Hematopoietic multipotent progenitor cell treated with erythropoietin and hydrocortisone succinate and interleukin-3 and kit ligand, for 6 days (in vitro differentiated cells): ENCODE data around the gene AFP.

ENCODE experiments used
- DNase-seq: peaks from one replicate; pipeline ENCODE4 v3.0.0-alpha.2; 2015

The AFP gene

DNA sequence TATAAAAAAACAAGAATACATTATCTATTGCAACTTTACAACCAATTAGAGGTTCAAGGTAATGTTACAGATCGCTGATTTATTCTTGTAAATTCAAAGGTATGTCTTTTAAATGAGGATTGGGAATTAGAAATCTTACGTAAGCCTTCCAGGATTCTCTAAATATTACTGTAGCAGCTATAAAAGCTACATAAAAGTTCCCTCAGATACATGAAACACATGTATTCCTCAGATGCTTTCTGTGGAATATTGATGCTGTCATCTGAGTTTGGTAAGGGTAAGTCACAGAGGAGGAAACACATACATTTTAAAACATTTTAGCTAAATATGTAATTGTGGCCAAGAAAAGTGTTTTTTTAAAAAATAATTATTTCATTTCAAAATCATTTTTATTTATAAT, 3.4 kb downstream of the AFP start:
- DNase-seq: no peak

DNA sequence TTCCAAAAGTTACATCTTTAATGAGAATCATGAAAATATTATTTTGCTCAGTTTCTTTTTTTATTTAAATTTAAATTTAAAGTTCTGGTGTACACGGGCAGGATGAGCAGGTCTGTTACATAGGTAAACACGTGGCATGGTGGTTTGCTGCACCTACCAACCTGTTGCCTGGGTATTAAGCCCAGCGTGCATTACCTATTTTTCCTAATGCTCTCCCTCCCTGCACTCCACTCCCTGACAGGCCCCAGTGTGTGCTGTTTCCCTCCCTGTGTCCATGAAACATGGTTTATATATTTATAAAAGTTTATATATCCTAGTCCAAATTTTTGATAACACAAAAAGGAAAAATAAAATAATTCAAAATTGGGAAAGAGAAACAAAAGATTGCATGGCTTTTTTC, 4.0 kb downstream of the AFP start:
- DNase-seq: no peak

DNA sequence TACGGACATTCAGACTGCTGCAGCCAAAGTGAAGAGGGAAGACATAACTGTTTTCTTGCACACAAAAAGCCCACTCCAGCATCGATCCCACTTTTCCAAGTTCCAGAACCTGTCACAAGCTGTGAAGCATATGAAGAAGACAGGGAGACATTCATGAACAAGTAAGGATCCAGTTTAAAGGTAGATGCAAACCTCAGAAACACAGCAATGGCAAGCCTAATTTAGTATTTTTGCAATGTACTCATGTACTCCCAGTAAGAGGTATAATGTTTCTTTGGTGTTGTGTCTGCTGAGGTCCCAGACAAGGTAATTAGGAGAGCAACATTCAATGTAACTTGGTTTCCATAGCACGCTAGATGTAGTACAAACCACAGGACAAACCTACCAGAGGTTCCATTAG, 4.6 kb downstream of the AFP start:
- DNase-seq: no peak

DNA sequence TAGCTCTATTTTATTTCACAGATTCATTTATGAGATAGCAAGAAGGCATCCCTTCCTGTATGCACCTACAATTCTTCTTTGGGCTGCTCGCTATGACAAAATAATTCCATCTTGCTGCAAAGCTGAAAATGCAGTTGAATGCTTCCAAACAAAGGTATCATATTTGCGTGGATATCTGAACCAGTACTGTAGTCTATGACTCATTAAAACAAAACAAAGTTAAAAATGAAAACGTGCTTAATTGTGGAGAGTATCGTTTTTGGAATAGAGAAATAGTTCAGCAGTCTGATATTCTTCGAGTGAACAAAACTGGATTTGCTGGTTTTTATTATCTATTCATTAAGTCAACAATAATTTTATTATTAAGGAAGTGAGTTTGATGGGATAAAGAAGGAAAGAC, 6.3 kb downstream of the AFP start:
- no peak for DNase-seq

DNA sequence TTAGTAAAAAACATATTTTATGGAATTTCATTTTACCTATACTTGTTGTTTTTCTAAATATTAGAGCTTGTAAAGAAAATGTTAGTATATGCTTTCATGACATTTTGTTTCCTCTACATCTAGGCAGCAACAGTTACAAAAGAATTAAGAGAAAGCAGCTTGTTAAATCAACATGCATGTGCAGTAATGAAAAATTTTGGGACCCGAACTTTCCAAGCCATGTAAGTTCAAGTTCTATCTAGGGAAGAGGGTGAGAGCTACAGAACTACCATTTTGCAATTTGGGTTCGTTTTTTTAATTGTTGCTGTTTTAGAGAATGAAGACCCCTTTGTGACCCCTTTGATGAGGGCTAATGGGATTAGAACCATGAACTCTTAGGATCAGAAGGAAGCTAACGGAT, 7.2 kb downstream of the AFP start:
- no peak for DNase-seq

DNA sequence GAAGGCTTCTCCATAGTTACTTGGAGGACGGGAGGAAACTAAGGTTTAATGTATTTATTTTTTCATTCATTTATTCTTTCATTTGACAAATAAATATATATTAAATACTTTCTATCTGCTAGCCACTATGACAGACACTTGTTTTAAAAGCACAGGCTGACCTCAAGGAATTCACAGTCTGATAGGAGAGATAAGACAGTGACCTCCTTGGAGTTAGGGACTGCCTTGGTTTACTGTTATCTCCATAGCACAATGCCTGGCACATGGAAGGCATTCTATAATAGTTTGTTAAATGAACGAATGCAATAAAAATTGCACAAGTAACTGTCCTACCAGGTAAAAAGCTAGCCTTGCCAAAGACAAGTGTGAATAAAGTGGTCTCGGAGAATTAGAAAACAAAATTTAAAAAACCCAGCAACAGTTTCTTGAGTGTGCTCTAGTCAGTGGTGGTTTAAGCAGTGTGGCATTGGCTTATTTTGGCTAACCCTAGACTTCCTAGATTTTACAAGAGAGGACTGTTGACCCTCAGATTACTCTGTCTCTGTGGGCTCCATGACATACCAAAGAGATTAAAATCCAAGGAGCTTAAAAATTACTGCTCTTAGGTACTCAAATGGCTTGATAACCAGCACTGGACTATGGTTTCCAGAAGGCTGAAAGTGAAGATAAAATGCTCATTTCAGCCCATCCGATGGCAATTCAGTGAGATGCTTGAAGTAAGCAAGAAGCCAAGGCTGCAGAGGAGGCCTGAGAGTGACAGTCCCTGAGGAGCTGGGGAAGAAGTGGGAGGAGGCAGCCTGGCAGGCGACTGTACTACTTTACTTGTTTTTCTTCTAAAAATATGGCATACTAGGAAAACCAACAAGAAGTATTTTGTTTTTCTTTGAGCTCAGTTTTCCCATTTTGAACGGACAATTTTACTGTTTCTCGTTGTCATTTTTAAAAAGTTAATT, 9.6 kb downstream of the AFP start:
- DNase-seq: no peak

DNA sequence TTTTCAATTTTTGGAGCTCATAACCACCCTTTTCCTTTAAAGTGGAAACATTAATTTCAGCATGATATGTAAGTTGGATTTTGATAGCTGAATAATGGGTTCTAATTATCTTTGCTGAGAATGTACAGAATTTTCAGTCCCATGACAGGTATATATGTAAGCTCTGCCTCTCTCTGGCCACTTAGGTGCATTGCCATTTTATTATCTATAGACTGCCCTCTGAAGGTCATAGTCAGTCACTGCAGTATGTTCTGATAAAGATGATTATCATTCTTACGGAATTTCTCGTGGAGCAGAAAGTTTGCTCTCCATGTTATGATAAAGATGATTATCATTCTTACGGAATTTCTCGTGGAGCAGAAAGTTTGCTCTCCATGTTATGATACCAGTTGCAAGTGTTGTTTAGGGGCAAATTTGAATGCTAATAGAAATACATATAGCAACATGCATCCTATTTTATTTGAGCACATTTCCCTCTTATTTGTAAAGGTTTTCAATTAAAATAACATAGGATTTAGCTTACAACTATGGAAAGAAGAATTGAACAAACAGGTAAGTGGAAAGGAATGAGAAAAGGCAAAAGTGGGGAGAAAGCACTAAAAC, 10.4 kb downstream of the AFP start:
- DNase-seq: peak; percentile 88

DNA sequence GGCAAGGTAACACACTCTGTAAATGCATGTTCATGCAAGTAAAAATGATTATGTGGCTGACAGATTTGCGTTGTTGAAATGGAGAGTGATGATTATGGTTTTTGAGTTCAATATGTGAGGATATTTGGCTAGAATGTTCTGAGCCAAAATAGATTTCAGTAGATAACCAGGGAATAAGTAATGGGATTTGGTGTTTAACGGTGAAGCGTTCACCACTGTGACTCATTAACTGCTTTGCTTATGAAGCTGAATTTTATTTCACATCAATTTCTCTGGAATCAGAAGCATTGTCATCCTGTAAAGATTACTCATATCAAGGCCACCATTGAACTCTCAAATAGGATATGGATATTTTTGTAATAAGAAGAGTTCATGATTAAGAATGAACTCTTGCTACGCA, 11.7 kb downstream of the AFP start:
- DNase-seq: no peak

DNA sequence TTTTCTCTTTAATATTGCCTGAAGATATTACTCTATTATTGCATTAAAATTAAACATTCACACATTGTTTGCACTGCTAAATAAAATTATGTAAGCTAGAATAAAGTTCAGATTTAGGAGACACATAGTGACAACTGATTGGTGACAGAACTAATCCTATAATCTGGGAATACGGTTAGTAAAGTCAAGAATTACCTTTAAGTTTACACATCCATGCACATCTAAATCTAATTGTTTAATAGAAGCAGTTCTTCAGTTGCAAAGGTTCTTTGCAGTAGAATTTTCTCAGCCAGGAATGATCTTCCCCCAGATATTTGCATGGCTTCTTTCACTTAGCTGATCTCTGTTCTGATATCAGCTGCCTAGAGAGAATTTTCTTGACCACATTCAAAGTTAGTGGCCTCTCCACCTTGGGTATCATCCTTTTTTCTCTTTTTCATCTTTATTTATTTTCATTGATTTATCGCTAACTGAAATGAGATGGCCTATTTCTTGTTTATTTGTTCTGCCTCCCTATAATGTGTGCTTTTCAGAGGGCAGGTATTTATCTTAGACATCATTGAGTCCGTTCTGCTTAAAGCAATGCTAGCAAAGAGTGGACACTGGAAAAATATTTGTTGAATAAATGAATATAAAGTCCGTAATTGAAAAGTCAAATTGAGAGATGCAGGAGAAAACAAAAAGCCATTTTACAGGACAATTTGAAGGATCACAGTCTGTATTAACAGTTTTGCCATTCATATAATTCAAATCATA, 12.6 kb downstream of the AFP start:
- no peak for DNase-seq

DNA sequence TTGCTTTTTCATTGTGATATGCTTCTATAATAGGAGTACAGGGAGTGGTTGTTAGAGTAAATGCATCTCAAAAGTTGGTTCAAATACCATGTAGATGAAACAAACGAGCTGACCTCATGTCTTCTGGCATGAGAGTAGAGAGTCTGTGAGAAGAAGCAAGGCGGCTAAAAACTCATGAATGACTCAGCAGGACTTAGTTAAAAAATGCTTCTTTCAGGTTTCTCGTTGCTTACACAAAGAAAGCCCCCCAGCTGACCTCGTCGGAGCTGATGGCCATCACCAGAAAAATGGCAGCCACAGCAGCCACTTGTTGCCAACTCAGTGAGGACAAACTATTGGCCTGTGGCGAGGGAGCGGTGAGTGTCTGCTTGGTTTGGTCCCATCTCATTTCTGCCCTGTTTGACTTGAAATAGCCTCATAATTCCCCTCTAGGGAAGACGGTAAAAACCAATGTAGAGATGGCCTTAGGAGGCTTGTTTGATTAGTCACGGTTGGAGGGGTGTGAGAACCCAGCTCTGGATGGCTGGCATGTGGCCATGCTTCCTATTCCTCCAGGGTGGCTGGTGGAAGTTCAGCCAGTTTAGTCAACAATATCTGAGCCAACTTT, 14.5 kb downstream of the AFP start:
- DNase-seq: no peak

DNA sequence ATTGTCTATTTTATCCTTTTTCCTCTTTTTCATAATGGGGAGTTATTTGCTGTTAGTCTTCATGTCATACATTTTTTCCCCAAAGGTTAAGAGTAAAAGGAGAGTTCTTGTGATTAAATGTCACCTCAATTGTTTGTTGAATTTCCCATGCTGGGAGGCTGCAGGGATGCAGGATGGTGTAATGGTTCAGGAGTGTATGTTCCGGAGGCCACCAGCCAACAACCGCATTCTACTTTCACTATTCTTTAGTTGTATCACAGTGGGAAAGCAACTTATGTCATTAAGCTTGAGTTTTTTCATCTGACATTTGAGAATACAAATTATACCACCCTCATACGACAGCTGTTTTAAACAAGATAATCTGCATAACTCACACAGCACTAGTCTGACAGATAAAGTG, 15.4 kb downstream of the AFP start:
- DNase-seq: no peak

DNA sequence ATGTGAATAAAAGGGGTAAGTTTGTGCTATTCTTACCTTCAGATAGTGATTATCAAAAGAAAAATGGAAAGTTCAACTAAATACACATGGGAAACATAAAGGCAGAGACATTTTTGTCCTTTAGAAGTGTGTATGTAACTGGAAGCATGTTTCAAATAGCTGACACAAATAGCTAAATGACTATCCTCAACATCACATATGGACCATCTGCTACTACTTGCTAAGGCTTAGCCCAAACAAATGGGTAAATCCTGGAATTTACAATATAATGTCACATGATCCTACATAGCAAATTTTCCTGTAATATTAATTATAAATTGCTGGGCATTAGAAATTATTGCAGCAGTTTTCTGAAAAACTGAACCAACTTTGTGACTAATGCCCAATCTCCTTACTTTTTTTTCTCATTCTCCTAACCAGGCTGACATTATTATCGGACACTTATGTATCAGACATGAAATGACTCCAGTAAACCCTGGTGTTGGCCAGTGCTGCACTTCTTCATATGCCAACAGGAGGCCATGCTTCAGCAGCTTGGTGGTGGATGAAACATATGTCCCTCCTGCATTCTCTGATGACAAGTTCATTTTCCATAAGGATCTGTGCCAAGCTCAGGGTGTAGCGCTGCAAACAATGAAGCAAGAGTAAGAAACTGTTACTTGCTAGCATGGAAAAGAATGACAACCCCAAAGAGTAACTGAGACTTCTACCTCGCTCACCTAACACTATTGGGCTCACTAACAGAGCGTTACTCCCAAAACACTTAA, 16.1 kb downstream of the AFP start:
- DNase-seq: no peak

DNA sequence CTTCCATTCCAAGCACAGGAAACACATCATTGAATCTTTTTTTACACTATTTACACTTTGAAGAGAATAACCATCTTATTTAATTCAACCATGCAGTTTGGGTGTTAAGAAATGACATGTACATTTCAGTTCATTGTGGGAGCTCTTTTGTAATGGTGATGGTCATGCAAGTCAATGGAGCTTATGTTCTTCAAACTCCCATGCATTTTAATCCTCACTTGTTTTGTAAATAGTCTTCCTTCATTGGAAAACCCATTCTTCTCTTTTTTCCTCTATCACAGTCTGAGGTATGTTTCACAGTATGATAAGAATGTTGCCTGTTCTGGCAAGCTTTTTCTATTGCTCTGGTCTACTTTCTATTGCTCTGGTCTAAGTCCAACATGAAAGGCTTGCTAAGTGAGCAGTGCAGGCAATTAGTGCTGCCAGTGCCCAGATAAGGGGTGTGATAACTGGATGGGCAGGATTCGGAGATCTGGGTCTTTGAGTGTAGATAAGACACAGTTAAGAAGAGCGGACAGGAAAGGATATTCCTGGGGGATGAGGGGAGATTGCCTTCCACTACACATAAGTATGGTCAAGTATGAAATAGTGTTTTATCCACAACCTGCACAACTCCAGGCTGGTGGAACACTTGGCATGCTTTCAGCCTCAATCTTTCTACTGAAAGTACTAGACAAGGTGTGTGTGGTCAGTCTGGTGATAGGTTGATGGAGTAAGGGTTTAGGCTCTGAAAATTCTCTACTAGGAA, 17.1 kb downstream of the AFP start:
- no peak for DNase-seq

DNA sequence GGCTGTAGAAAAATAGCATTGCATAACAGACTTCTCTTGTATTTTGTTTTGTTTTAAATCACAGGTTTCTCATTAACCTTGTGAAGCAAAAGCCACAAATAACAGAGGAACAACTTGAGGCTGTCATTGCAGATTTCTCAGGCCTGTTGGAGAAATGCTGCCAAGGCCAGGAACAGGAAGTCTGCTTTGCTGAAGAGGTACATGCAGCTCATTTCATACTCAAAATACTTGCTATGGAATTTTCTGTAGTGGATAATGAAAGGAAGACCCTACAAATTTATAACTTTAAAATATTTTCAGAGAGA, 17.6 kb downstream of the AFP start:
- DNase-seq: no peak

DNA sequence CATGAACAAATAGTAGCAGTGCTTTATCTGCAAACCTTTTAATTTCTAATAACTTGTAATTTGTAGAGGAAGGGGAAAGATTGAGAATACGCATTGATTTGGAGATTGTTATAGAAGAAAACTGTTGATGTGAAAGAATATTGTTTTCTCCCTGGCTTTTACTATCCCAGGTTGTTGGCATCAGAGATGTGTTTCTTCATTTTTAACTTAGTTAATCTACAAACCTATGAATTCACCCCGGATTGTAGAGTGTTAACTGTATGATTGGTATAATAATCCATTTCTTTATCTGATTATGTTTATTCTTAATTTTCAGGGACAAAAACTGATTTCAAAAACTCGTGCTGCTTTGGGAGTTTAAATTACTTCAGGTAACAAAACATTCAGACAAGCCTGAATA, 18.9 kb downstream of the AFP start:
- no peak for DNase-seq

DNA sequence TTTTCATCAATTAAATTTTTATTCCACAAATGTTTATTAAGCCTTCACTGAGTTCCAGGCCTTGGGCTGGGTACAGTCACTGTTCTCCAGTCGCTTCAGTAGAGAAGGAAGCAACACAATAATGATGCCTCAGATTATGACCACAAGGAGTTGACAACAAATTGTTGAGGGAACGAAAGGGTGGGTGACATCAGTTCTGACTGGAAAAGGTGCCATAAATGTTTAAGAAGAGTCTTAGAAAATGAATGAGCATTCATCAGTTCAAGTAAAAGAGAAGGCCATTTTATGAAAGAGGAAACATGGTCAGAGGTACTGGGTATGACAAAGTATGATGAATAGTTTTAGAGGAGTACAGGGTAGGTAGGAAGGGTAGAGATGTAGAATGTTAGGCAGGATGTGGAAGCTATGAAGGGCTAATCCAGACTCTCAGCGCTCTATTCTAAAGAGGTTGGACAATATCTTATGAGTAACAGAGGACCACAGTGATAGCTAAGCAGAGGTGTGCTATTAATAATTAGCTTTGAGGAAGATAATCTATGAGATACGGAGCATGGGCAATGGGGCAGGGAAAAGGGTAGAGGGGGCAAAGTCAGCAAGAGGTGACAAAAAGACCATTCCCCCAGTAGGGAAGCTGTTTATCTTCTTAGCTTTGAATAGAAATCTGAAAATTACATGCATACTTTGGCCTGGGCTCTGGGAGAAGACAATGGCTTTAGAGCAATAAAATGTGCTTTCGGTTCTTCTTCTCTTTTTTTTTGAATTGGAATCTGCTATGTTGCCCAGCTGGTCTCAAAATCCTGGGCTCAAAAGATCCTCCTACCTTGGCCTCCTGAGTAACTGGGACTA, 20.4 kb downstream of the AFP start:
- DNase-seq: no peak

DNA sequence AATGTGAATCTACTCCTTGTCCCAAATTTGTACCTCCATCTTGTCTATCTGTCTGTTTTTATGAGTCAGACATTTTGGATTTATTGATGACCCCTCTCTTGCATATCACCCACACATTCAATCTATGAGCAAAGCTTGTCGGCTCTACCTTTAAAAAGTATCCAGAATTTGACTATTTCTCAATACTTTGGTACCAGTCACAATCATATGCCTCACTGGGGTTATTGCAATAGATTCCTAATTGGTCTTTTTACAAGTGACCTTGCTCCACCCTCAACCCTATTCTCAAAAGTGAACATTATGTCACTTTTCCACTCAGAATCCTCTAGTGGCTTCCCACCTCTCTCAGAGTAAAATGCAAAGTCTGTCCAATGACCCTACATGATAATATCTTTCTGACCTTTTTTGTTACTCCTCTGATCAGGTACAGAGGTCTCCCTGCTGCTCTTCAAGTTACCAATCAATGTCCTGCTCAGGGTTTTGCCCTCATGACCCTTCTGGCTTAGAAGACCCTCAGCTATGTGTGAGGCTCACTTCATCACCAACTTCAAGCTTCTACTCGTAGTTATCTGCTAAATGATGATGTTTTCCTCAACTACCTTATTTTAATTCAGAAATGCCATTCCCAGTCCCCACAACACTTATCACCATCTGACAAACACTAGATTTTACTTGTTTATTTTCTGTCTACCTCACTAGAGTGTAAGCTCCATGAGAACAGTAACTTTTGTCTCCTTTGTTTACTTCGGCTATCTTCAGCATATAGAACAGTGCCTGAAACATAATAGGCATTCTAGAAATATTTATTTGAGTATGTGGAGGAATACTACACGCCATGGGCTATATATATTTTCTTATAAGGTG, 22.4 kb downstream of the AFP start:
- no peak for DNase-seq

DNA sequence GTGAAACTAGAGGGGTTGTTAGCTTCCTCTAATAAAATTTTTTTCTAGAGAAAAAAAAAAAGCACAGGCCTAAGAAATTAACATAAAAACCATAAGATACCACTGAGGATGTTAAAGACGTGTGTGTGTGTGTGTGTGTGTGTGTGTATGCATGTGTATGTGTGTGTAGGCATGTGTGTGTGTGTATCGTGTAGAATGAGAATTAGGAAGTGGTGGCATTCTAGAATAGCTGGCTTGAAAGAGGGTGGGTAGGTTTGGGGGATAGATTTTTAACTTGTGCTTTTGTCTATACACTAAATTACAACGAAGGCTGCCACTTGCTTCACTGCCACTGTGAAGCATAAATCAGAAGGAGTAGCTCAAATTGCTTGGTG, 23.0 kb downstream of the AFP start:
- no peak for DNase-seq

DNA sequence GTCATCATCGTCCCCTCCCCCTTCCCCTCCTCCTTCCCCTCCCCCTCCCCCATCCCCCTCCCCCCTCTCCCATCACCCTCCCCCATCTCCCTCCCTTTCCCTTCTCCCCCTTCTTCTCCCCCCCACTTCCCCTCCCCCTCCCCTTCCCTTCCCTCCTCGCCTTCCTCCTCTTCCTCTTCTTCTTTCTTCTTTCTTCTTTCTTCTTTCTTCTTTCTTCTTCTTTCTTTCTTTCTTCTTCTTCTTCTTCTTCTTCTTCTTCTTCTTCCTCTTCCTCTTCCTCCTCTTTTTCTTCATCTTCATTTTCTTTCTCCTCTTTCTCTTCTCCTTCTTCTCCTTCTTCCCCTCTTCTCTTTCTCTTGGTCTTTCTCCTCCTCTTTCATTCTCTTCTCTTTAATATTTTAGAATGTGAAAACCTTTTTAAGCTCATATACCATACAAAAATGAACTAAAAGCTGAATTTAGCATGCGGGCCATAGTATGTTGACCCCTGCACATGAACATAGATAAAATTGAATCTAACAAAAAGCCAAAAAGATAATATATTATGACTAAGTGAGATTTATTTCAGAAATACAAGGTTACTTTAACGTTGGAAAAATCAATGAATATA, 25.0 kb downstream of the AFP start:
- DNase-seq: no peak

DNA sequence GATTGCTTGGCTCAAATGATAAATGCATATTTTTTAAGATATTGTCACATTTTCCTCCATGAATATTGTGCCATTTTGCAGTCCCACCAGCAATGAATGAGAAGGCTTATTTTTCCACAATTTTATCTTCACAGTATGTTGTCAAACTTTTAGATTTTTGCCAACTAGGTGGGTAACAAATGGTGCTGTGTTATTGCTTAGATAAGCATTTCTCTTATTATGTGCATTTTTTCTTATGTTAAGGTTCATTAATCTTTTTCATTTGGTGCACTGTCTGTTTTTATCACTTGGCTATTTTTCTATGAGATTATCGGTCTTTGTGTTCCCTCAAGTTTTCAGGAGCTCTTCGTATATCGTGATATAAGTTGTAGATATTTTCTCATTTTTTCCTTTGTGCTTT, 32.1 kb downstream of the AFP start:
- DNase-seq: no peak
